Measurements from ENCODE around the gene COG6.
A peak's percentile ranks its signal among the peaks of the same experiment; 100 is the strongest.

COG6 gene

DNA sequence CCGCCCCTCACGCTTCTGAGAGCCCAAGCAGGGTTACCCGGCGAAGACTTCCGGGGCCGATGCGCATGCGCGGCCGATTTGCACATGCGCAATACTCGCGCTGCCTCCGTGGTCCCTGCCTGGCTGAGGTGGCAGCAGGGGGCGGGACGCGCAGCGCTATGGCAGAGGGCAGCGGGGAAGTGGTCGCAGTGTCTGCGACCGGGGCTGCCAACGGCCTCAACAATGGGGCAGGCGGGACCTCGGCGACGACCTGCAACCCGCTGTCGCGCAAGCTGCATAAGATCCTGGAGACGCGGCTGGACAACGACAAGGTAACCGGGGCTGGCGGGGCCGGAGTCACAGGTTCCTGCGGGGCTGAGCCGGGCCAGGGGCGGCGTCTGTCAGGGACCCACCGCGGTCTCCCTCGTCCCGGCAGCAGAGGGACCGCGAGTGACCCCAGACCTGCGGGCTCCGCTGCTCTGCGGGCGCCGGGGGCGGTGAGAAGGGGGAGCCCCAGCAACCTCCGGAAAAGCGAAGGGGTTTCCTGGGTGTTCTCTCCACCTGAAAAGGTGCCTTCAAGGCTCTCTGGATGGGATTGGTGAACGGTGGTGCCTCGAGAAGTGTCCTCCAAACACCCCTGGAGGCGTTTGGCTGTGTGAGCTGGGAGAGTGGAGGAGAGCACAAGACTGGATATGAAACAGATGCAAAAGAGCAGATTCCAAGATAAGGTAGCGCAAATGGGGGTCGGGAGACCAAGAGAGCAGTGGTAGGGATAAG is at the start of gene COG6:
Gene COG6 (plus strand): TSS at position 94 of the 756 bp plus-strand sequence. CDS start 65 bp downstream, at position 159.
- TF ChIP-seq, protein P1, sequence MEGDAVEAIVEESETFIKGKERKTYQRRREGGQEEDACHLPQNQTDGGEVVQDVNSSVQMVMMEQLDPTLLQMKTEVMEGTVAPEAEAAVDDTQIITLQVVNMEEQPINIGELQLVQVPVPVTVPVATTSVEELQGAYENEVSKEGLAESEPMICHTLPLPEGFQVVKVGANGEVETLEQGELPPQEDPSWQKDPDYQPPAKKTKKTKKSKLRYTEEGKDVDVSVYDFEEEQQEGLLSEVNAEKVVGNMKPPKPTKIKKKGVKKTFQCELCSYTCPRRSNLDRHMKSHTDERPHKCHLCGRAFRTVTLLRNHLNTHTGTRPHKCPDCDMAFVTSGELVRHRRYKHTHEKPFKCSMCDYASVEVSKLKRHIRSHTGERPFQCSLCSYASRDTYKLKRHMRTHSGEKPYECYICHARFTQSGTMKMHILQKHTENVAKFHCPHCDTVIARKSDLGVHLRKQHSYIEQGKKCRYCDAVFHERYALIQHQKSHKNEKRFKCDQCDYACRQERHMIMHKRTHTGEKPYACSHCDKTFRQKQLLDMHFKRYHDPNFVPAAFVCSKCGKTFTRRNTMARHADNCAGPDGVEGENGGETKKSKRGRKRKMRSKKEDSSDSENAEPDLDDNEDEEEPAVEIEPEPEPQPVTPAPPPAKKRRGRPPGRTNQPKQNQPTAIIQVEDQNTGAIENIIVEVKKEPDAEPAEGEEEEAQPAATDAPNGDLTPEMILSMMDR (conservative IDR thresholded peaks at IDR 0.05) = peak; percentile 19; the same call in 1 of the 2 replicates
- H3K27ac ChIP-seq = peak within 1 kb of the TSS; percentile 63

DNA sequence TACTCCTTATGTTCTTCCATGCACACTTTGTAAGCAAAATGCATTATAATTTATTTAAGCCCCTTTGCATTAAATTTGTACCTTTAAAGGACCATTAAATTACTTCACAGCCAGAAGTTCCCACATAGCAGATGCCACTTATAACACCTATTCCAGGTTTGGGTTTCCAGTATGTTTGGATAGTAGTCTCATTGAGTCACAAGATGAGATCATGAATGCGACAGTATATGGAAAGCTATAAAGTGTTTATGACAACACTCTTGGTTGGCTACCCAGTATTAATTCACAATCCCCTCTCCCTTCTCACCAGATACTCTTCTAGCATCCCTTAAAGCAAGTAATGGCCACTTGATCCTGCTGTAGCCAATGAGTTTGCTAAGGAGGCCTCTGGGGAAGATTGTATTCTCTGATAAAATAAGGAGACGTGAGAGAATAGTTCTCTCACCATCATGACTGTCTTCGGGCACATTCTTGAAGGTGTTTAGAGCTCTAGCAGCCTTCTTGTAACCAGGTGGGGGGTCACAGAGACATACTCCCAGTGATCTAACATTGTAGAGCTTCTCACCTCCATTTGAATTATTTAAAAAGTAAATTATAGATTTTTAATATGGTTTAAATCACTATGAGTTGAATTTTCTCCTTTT is 49.7 kb upstream of the COG6 start:
- TF ChIP-seq, protein P1 (conservative IDR thresholded peaks at IDR 0.05) = no peak
- H3K27ac ChIP-seq = no peak overlapping the region

DNA sequence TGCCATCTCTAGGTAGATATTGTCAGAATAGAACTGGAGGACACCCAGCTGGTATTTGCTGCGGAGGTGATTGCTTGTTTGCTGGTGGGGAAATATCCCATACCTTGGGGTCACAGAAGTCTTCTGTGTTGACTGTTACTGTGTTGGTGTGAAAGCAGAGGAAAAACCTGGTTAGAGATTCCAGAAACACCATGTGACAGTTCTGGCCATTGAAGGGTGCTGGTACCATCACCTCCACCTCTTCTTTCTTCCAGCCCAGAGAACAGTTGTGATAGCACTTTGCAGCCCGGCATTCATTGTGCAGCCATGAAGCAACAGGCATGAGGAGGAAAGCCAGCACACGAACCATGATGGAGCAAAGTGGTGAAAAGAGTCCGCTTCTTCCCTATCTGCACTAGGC is 47.6 kb upstream of the COG6 start:
- TF ChIP-seq, protein P1 (conservative IDR thresholded peaks at IDR 0.05) = no peak
- H3K27ac ChIP-seq = no peak overlapping the region

DNA sequence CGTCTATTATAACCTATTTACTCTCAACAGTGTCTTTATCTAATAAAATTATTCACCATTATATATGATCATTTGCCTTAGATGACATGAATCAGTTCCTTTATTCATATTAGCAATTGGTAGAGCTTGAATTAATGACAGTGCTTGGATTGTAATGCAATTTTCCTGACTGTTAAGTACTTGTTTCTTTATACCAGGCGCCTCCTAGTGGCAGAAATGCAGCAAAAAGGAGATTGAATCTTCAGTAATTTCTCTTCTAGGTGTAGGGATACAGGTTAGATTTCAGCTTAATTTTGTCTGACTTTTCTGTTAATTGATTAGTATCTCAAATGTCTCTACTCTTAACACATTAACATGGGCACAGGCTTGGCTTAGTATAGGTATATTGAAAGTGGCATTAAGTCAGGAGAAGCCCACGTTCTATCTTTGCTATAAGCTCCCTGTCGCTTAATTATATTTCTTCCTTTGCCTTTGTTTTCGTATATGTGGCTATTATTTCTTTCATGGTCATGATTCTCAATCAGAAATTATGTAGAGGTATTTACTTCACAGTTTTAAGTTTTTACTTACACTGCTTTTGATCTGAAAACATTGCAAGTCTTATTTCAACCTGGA is 43.3 kb upstream of the COG6 start:
- H3K27ac ChIP-seq = no peak overlapping the region
- TF ChIP-seq, protein P1 (conservative IDR thresholded peaks at IDR 0.05) = peak; percentile 88

DNA sequence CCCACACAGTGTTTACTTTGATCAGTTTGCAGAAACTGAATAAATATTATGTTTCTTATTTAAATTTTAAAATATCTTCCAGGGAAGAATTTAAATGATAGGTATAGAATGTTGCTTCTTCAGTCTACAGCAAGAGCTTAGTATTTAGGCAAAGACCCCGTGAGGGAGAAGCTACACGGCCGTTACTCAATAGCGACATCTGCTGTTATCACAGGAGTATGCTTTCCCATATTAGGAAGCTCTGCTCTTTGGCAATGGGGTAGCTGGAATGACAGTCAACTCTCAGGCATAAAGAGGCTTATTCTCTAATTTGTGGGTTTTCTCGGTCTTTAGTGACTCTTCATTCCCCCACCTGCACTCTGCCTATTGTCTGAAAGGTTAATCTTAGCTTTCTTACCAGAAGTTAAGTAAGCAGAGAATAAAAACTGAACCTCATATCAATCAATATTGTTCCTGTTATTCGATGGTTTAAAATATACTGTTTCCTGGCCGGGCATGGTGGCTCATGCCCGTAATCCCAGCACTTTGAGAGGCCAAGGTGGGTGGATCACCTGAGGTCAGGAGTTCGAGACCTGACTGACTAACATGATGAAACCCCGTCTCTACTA is 39.3 kb upstream of the COG6 start:
- no peak overlapping the region for H3K27ac ChIP-seq
- TF ChIP-seq, protein P1 (conservative IDR thresholded peaks at IDR 0.05) = peak; percentile 93

DNA sequence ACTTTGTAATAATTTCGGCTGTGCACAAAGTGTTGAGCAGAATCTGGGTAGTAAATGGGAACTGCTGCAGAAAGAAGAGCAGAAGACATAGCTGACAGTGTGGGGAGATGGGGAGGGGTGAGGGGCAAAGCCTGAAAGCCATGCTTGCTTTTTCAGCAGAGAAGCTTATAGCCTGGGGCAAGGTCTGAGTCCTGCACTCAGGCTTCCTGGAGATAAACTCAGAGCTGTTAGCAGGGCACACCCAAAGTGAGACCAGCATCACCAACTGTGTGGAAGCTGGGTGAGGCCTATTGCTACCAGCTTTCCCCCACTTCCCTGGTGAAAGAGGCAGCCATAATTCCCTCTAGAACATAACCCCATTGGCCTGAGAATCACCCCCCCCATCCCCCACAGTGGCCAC is 36.9 kb upstream of the COG6 start:
- H3K27ac ChIP-seq = no peak overlapping the region

More for the DNA sequence above, 36.9 kb upstream of the COG6 start:
- TF ChIP-seq, protein P1 (conservative IDR thresholded peaks at IDR 0.05) = no peak

Data from VCaP (cell line).